CD14-positive monocyte (primary cell): Measurements from ENCODE around the gene SMYD3. TPM values are rescaled to one million over a fixed set of nuclear protein-coding genes. Genes with fewer than 3 reads are reported as not detected.

Experiments used
- DNase-seq, 3 donors: peaks; one replicate each; pipeline ENCODE4 v3.0.0-alpha.2; 2011 to 2022
- H2AFZ ChIP-seq: 2 replicates; pipeline ENCODE4 v1.6.0; 2012; ENCODE audit warnings: mild to moderate bottlenecking, low read depth, low read length, inconsistent platforms; ENCODE audit not compliant: insufficient read depth, poor library complexity, severe bottlenecking
- H3K27ac ChIP-seq, 2 donors: 1 replicate in 1 of 2; 2 replicates in 1 of 2; pipeline ENCODE4 v1.5.1; 2012 to 2013; ENCODE audit warnings: low read length in 2 of 2, control low read depth in 1 of 2, inconsistent platforms in 1 of 2, low read depth in 1 of 2, mild to moderate bottlenecking in 1 of 2
- H3K27me3 ChIP-seq, 2 donors: one replicate each; pipeline versions ENCODE4 v1.6.0 to v1.6.1; 2011 to 2013; ENCODE audit warnings: low read length in 2 of 2; ENCODE audit not compliant: control insufficient read depth in 2 of 2, insufficient read depth in 2 of 2
- H3K36me3 ChIP-seq, 2 donors: replicated peaks in 1 of 2; 1 replicate in 1 of 2; 2 replicates in 1 of 2; pipeline versions ENCODE4 v1.5.1 to v1.6.1; 2012 to 2013; ENCODE audit warnings: low read length in 2 of 2, control low read depth in 1 of 2, inconsistent platforms in 1 of 2, mild to moderate bottlenecking in 1 of 2; ENCODE audit not compliant: insufficient read depth in 2 of 2, control insufficient read depth in 1 of 2
- H3K4me1 ChIP-seq, 2 donors: 1 replicate in 1 of 2; 2 replicates in 1 of 2; pipeline versions ENCODE4 v1.5.1 to v1.6.1; 2012 to 2013; ENCODE audit warnings: low read length in 2 of 2, control low read depth in 1 of 2, inconsistent platforms in 1 of 2, mild to moderate bottlenecking in 1 of 2, moderate library complexity in 1 of 2; ENCODE audit not compliant: insufficient read depth in 2 of 2, control insufficient read depth in 1 of 2
- H3K4me2 ChIP-seq: replicated peaks from 2 replicates; pipeline ENCODE3; 2012; ENCODE audit warnings: low read length, moderate library complexity, mild to moderate bottlenecking; ENCODE audit not compliant: poor library complexity, severe bottlenecking; ENCODE audit errors: extremely low read depth
- H3K4me3 ChIP-seq, 3 experiments: fragments of 200-600 bp in 1 of 3; sonication (generic) in 1 of 3; replicated peaks in 1 of 3; 1 replicate in 2 of 3; 2 replicates in 1 of 3; pipeline ENCODE4 v1.5.1; 2011 to 2013; ENCODE audit warnings: low read length in 3 of 3, mild to moderate bottlenecking in 3 of 3, control low read depth in 2 of 3, low read depth in 2 of 3, inconsistent platforms in 1 of 3, moderate library complexity in 1 of 3
- H3K79me2 ChIP-seq: 2 replicates; pipeline ENCODE4 v1.6.0; 2012; ENCODE audit warnings: mild to moderate bottlenecking, control low read depth, inconsistent platforms, low read length, moderate library complexity; ENCODE audit not compliant: insufficient read depth
- H3K9ac ChIP-seq: 2 replicates; pipeline ENCODE4 v1.6.0; 2017; ENCODE audit warnings: low read length, mild to moderate bottlenecking; ENCODE audit not compliant: insufficient read depth, poor library complexity, severe bottlenecking
- H3K9me3 ChIP-seq, 2 donors: replicated peaks in 1 of 2; 1 replicate in 1 of 2; 2 replicates in 1 of 2; pipeline versions ENCODE4 v1.5.1 to v1.6.1; 2012 to 2013; ENCODE audit warnings: low read length in 2 of 2, control low read depth in 1 of 2; ENCODE audit not compliant: control insufficient read depth in 1 of 2, insufficient read depth in 1 of 2
- H4K20me1 ChIP-seq: 2 replicates; pipeline ENCODE4 v1.6.0; 2012; ENCODE audit warnings: mild to moderate bottlenecking, low read length, control low read depth, moderate library complexity; ENCODE audit not compliant: insufficient read depth
- H3K27ac Mint-ChIP-seq, 7 donors: one replicate each; pipeline ENCODE4 v1.8.0; 2020; ENCODE audit warnings: mild to moderate bottlenecking in 7 of 7, mixed read lengths in 7 of 7, moderate library complexity in 6 of 7, inconsistent platforms in 2 of 7
- H3K27me3 Mint-ChIP-seq, 3 donors: one replicate each; pipeline ENCODE4 v1.8.0; 2021 to 2022; ENCODE audit warnings: low read depth in 3 of 3, mild to moderate bottlenecking in 3 of 3, mixed read lengths in 3 of 3, moderate library complexity in 3 of 3, inconsistent platforms in 1 of 3
- H3K36me3 Mint-ChIP-seq, 2 donors: one replicate each; pipeline ENCODE4 v1.8.0; 2020; ENCODE audit warnings: mixed read lengths in 2 of 2, inconsistent platforms in 1 of 2, mild to moderate bottlenecking in 1 of 2
- H3K4me1 Mint-ChIP-seq: one replicate; pipeline ENCODE4 v1.8.0; 2020; ENCODE audit warnings: mild to moderate bottlenecking, mixed read lengths
- H3K4me3 Mint-ChIP-seq, 2 donors: one replicate each; pipeline ENCODE4 v1.8.0; 2020; ENCODE audit warnings: mild to moderate bottlenecking in 2 of 2, mixed read lengths in 2 of 2, moderate library complexity in 1 of 2
- H3K9me3 Mint-ChIP-seq, 7 donors: one replicate each; pipeline ENCODE4 v1.8.0; 2020 to 2022; ENCODE audit warnings: mixed read lengths in 7 of 7, mild to moderate bottlenecking in 6 of 7, moderate library complexity in 6 of 7, inconsistent platforms in 2 of 7
- CTCF ChIP-seq: fragments of 200-600 bp; IDR thresholded peaks from one replicate; pipeline ENCODE4 v1.8.0; 2022; ENCODE audit warnings: antibody characterized with exemption, mild to moderate bottlenecking
- WGBS: methylation state at CpG from one replicate; pipeline ENCODE4 v1.1.5; 2013; ENCODE audit warnings: missing lambda C conversion rate; ENCODE audit not compliant: insufficient coverage; 5-methylcytosine and 5-hydroxymethylcytosine counted together
- intact Hi-C, 2 donors: fragments of 100-400 bp; cut with micrococcal nuclease; formaldehyde crosslinking; loops; one replicate each; pipeline versions ENCODE4 v1.15.0 to v1.15.1; 2023
- polyA plus RNA-seq, 3 donors: library from polyadenylated mRNA; depleted of rRNA in 1 of 3; unstranded in 2 of 3; stranded (reverse) in 1 of 3; fragments of 300-500 nt in 2 of 3; fragments of >200 nt in 1 of 3; fragmentation: Illumina TruSeq in 2 of 3; gene quantifications; 1 replicate in 2 of 3; 2 replicates in 1 of 3; pipeline ENCODE4 v1.2.3, GENCODE V29; 2012 to 2021

SMYD3 gene
- polyA plus RNA-seq, 3 donors, result 2.7 to 8.4 (median 4.0) TPM

- no peaks in the 10 kb centered on the region for H3K36me3 Mint-ChIP-seq
- Histone ChIP-seq H3K4me1 (peaks cover 2 to 5% of the 10 kb centered on the region in 2 donors), H3K4me3 (no peak overlapping the region), H3K27me3 (no peaks in the 10 kb centered on the region), H3K9me3 (no peaks in the 10 kb centered on the region), H2AFZ (no peak overlapping the region), H3K27ac (no peak overlapping the region), H3K36me3 (no peaks in the 10 kb centered on the region), H3K4me2 (no peak overlapping the region), H4K20me1 (no peaks in the 10 kb centered on the region), H3K9ac (no peak overlapping the region), H3K79me2 (no peaks in the 10 kb centered on the region)
- H3K9me3 Mint-ChIP-seq, result peaks cover 0 to 3% (median 0%) of the 10 kb centered on the region in 7 donors
- peaks cover 0 to 2% (median 0%) of the 10 kb centered on the region in 3 donors for H3K27me3 Mint-ChIP-seq
- H3K27ac Mint-ChIP-seq, result no peak overlapping the region
- no peak overlapping the region for H3K4me3 Mint-ChIP-seq
- no peak for DNase-seq
- H3K4me1 Mint-ChIP-seq, result peaks cover 10% of the 10 kb centered on the region
- WGBS, result 100% methylated on average over 1 of the region's 4 CpGs
- TF ChIP-seq CTCF, result no peak
- intact Hi-C loops, result no loop called here
Observed at GRCh38 chr1:246291127-246291526, 216.0 kb downstream of the SMYD3 start.

DNA sequence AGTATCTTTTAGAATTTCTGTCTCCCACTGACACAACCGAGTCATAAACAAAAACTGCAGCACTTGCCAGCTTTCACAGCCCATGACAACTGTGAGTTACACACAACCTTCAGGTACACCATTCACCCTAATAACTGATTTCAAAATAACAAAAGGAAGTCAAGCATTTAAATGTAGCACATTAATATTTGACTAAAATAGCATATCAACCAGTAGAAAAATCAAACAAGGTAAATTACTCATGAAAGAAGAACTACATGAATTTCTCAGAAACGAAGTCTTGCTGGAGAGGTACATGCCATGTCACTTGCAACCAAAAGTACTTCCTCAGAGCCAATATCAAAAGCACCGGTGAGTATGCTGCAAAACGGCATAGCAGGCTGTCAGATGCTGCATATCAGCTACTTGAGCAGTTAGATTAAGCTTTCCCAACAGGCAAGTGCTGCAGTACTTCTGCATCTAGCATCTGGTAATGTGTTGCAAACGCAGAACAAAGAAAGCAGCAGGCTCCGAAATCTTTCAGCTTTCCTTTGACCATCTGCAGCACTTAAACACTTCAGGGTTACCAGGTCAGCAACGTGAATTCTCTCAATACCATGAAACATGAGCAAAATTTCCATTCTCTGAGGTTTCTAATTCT, 223.2 kb downstream of the SMYD3 start:
- intact Hi-C loops, result loop anchor here (5.0 to 10.0 kb wide), 2 partner anchors 269 to 272 kb away; no protein-coding TSS in a partner anchor
- H3K9me3 ChIP-seq, result no peaks in the 10 kb centered on the region
- peaks cover 13% of the 10 kb centered on the region for H3K4me1 Mint-ChIP-seq
- no peak overlapping the region for H3K9ac ChIP-seq
- no peak overlapping the region for H2AFZ ChIP-seq
- H3K4me2 ChIP-seq, result no peak overlapping the region
- H3K4me3 ChIP-seq, result no peak overlapping the region
- no peak overlapping the region for H3K4me3 Mint-ChIP-seq
- H4K20me1 ChIP-seq, result no peaks in the 10 kb centered on the region
- no peak overlapping the region for H3K27ac Mint-ChIP-seq
- WGBS, result 39% methylated on average over 6 of the region's 7 CpGs
- no peaks in the 10 kb centered on the region for H3K36me3 ChIP-seq
- no peaks in the 10 kb centered on the region for H3K27me3 ChIP-seq
- no peak overlapping the region for H3K27ac ChIP-seq
- no peak for TF ChIP-seq CTCF
- no peaks in the 10 kb centered on the region for H3K36me3 Mint-ChIP-seq
- DNase-seq, result no peak
- H3K79me2 ChIP-seq, result no peaks in the 10 kb centered on the region
- no peaks in the 10 kb centered on the region for H3K4me1 ChIP-seq
- peaks cover 0 to 3% (median 0%) of the 10 kb centered on the region in 7 donors for H3K9me3 Mint-ChIP-seq
- peaks cover 0 to 2% (median 0%) of the 10 kb centered on the region in 3 donors for H3K27me3 Mint-ChIP-seq
